Testis (tissue), 3 donors: Measurements from ENCODE around the gene LRRC45. TPM values are rescaled to one million over a fixed set of nuclear protein-coding genes. Genes with fewer than 3 reads are reported as not detected.

Source experiments
- DNase-seq: peaks from one replicate; pipeline ENCODE4 v3.0.0-alpha.2; 2019
- H3K27ac ChIP-seq, 2 donors: fragments of 200-600 bp; sonication (generic); one replicate each; pipeline ENCODE4 v1.5.1; 2019
- H3K27me3 ChIP-seq: fragments of 200-600 bp; sonication (generic); one replicate; pipeline ENCODE4 v1.5.1; 2019
- H3K36me3 ChIP-seq: fragments of 200-600 bp; sonication (generic); one replicate; pipeline ENCODE4 v1.5.1; 2017; ENCODE audit warnings: low read depth; ENCODE audit errors: missing control alignments
- H3K4me1 ChIP-seq: fragments of 200-600 bp; sonication (generic); one replicate; pipeline ENCODE4 v1.5.1; 2019
- H3K4me3 ChIP-seq, 2 donors: fragments of 200-600 bp; sonication (generic); one replicate each; pipeline ENCODE4 v1.5.1; 2017 to 2019
- H3K9me3 ChIP-seq: fragments of 200-600 bp; sonication (generic); one replicate; pipeline ENCODE4 v1.5.1; 2017
- POLR2A ChIP-seq: fragments of 450-650 bp; IDR thresholded peaks from one replicate; pipeline ENCODE4 v1.6.1; 2017; ENCODE audit warnings: antibody characterized with exemption, mild to moderate bottlenecking, moderate library complexity
- WGBS, 2 donors: methylation state at CpG; one replicate each; pipeline ENCODE4 v1.1.5; 2018; 5-methylcytosine and 5-hydroxymethylcytosine counted together
- intact Hi-C: fragments of 100-400 bp; cut with DNase I; formaldehyde crosslinking; loops from one replicate; pipeline ENCODE4 v1.15.1; 2023; ENCODE audit warnings: low total_unique reads
- polyA plus RNA-seq: library from polyadenylated mRNA; stranded (reverse); fragments of 350-450 nt; fragmentation: Illumina TruSeq; extraction: RNeasy Lipid Tissue Mini Kit (QIAGEN cat#74804); gene quantifications from one replicate; pipeline ENCODE4 v1.2.3, GENCODE V29; 2014; ENCODE audit warnings: low read depth, low replicate concordance; ENCODE audit not compliant: insufficient read depth
- total RNA-seq, 2 donors: library from RNA; depleted of rRNA; stranded (reverse); fragments of >200 nt; gene quantifications; one replicate each; pipeline ENCODE4 v1.2.3, GENCODE V29; 2016
- TF ChIP-seq, protein P1 (sequence below), 3 experiments: fragments of 450-650 bp in 2 of 3; fragments of 200-600 bp in 1 of 3; sonication (generic) in 1 of 3; IDR thresholded peaks; one replicate each; pipeline ENCODE4 v1.5.1; 2016 to 2019; ENCODE audit warnings: antibody characterized with exemption in 3 of 3, mild to moderate bottlenecking in 2 of 3, moderate library complexity in 1 of 3

LRRC45 gene
- total and polyA plus RNA-seq, 3 donors from 2014 or later: 5.7 to 12.8 (median 10.7) TPM

DNA sequence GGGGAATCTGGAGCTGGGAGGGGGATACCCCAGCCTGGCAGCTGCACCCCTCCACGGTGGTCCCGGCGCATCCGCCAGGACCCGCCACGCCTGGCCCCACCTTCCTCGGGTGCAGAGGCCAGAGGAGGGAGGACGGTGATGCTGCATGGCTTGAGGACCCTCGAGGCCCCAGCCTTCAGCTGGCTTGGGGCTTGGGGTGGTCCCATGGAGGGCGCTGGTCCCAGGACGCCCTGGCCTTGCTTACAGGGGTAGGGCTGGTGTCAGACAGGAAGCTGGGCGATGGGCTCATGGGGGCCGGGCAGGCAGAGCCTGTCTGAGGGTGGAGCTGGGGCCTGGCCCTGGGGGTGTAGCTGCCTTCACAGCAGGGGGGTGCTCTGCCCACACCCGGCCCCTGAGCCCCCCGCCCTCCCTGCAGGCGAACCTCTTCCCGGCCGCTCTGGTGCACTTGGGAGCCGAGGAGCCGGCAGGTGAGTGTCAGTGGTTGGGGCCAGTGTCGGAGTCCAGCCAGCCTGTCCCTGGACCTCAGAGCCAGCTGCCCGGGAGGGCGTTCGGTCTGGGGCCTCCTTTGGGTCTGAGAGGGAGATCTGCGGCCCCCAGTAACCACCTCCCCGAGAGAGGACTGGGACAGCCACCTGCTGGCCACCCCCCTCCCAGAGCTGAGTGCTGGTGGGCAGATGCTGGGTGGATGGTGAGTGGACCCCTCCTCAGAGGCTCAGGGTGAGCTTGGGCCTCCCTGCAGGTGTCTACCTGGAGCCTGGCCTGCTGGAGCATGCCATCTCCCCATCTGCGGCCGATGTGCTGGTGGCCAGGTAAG is 6.8 kb upstream of the LRRC45 start:
- no peak for DNase-seq
- Histone ChIP-seq H3K36me3 (no peaks in the 10 kb centered on the region), H3K27me3 (no peaks in the 10 kb centered on the region), H3K27ac (no peak overlapping the region), H3K4me3 (no peak overlapping the region), H3K9me3 (no peaks in the 10 kb centered on the region), H3K4me1 (peaks cover 6% of the 10 kb centered on the region)
- no peak for TF ChIP-seq POLR2A
- TF ChIP-seq, protein P1, sequence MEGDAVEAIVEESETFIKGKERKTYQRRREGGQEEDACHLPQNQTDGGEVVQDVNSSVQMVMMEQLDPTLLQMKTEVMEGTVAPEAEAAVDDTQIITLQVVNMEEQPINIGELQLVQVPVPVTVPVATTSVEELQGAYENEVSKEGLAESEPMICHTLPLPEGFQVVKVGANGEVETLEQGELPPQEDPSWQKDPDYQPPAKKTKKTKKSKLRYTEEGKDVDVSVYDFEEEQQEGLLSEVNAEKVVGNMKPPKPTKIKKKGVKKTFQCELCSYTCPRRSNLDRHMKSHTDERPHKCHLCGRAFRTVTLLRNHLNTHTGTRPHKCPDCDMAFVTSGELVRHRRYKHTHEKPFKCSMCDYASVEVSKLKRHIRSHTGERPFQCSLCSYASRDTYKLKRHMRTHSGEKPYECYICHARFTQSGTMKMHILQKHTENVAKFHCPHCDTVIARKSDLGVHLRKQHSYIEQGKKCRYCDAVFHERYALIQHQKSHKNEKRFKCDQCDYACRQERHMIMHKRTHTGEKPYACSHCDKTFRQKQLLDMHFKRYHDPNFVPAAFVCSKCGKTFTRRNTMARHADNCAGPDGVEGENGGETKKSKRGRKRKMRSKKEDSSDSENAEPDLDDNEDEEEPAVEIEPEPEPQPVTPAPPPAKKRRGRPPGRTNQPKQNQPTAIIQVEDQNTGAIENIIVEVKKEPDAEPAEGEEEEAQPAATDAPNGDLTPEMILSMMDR (IDR thresholded peaks at IDR 0.05): no peak
- intact Hi-C loops: no loop called here
- WGBS, 2 donors: 91 to 95% methylated on average over 7 to 22 of the region's 28 CpGs

DNA sequence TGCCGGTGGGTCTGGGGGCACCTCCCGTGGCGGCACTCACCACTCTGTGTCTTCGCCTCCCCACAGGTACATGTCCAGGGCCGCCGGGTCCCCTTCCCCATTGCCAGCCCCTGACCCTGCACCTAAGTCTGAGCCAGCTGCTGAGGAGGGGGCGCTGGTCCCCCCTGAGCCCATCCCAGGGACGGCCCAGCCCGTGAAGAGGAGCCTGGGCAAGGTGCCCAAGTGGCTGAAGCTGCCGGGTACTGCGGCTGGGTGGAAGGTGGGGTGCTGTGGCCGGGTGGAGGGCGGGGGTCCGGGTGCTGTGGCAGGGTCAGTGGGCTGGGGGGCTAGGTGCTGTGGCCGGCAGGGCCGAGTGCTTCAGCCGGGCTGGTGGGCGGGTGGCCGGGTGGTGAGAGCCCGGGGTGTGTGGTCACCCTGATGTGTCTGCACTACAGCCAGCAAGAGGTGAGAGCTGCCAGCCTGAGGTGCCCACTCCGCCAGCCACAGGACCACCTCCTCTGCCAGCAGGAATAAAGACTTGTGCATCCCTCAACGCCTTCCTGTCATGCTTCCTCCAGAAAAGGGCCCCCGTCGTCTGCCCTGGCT is 6.1 kb upstream of the LRRC45 start:
- intact Hi-C loops: no loop called here
- Histone ChIP-seq H3K4me1 (peaks cover 13% of the 10 kb centered on the region), H3K27me3 (no peaks in the 10 kb centered on the region), H3K36me3 (no peaks in the 10 kb centered on the region), H3K4me3 (no peak overlapping the region), H3K9me3 (no peaks in the 10 kb centered on the region), H3K27ac (no peak overlapping the region)
- DNase-seq: no peak
- 91 to 93% methylated on average over 21 to 23 of the region's 24 CpGs for WGBS, 2 donors
- TF ChIP-seq, protein P1 (IDR thresholded peaks at IDR 0.05): no peak
- TF ChIP-seq POLR2A: no peak

DNA sequence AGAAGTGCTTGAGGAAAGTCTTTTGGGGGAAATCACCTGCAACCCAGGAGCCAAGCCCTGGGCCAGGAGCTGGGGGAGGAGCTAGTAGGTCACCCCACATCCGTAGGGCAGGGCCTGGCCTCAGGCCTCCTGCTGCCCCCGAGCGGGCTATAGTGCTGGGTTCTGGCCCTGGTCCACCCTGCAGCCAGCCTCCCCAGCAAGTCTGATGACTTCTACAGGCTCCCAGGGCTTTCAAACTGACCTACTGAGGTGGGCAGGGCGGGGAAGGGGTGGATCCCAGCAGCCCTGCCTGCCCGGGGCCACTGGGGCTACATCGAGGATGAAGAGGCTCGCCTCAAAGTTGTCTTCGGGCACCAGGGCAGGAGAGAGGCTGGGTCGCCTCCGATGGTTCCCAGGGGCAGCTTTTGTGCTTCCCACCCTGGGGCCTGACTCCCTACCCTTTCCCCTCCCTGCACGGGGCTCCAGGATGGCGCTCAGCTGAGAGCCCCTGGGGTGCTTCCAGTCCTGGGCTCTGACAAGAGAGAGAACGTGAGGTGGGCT is 5.4 kb upstream of the LRRC45 start:
- Histone ChIP-seq H3K36me3 (no peaks in the 10 kb centered on the region), H3K4me3 (no peak overlapping the region), H3K9me3 (no peaks in the 10 kb centered on the region), H3K27ac (no peak overlapping the region), H3K4me1 (peaks cover 15% of the 10 kb centered on the region), H3K27me3 (no peaks in the 10 kb centered on the region)
- TF ChIP-seq POLR2A: no peak
- TF ChIP-seq, protein P1 (IDR thresholded peaks at IDR 0.05): no peak
- intact Hi-C loops: no loop called here
- DNase-seq: no peak
- WGBS, 2 donors: 84% methylated on average over 13 of the region's 13 CpGs; no CpG with 5 or more reads in 1 of the 2 donors

DNA sequence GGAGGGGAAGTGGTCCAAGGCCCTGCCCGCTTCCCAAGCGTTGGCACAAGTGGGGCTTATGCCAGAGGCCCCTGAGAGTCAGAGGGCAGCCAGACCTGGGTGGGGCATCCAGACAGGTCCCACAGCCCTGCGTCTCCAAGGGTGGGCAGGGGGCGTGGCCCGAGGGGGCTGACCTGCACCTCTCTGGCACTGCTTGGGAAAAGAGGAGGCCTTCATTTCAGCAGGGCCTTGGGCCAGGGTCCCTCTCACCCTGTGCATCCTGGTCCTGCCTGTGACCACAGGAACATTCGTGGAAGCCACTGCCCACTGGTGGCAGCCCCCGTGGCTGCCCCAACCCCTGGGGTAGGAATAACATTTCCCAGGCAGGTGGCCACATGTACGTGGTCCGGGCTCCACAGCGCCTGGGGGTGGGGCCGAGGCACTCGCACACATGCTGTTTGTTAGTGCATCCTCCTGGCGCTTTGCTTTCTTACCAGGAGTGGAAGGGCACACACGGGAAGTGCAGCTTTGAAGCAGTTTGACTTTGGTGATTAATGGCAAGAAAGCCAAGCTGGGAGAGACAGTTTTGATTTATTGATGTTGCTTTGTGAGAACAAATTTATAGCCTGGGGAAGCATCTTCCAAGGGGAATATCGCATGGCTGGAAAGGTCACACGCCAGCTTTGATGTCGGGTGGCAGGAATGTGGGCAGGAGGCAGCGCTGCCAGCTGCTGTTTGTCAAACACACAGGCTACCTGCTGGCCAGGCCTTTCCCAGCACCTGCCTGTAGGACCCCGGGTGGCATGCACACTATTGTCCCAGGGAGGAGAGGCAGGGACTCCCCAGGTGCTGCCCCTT is 4.7 kb upstream of the LRRC45 start:
- intact Hi-C loops: no loop called here
- Histone ChIP-seq H3K36me3 (no peaks in the 10 kb centered on the region), H3K27me3 (no peaks in the 10 kb centered on the region), H3K9me3 (no peaks in the 10 kb centered on the region), H3K4me3 (no peak overlapping the region), H3K4me1 (peaks cover 10% of the 10 kb centered on the region), H3K27ac (no peak overlapping the region)
- DNase-seq: no peak
- TF ChIP-seq POLR2A: no peak
- TF ChIP-seq, protein P1 (IDR thresholded peaks at IDR 0.05): no peak
- WGBS, 2 donors: 77 to 80% methylated on average over 10 to 19 of the region's 19 CpGs
